Neural progenitor cell (in vitro differentiated cells): ENCODE measurements around the gene ALDH1L1. TPM values are rescaled to one million over a fixed set of nuclear protein-coding genes. Genes with fewer than 3 reads are reported as not detected.

ENCODE experiments used
- DNase-seq: peaks from one replicate; pipeline ENCODE4 v3.0.0-alpha.2; 2016; ENCODE audit warnings: low spot score
- H2AFZ ChIP-seq: fragments of 200-600 bp; sonication (generic); replicated peaks from 2 replicates; pipeline ENCODE4 v1.6.1; 2016; ENCODE audit warnings: antibody characterized with exemption
- H3F3A ChIP-seq: fragments of 200-600 bp; sonication (generic); 2 replicates; pipeline ENCODE4 v1.6.1; 2016; ENCODE audit warnings: antibody characterized with exemption, low read depth
- H3K27ac ChIP-seq: fragments of 200-600 bp; sonication (generic); 2 replicates; pipeline ENCODE4 v1.5.1; 2016; ENCODE audit warnings: mild to moderate bottlenecking
- H3K27me3 ChIP-seq: fragments of 200-600 bp; sonication (generic); 2 replicates; pipeline ENCODE4 v1.6.1; 2016; ENCODE audit warnings: mild to moderate bottlenecking, moderate library complexity
- H3K36me3 ChIP-seq: fragments of 200-600 bp; sonication (generic); 2 replicates; pipeline ENCODE4 v1.5.1; 2016
- H3K4me1 ChIP-seq: fragments of 200-600 bp; sonication (generic); 2 replicates; pipeline ENCODE4 v1.6.1; 2016; ENCODE audit warnings: mixed run types
- H3K4me2 ChIP-seq: fragments of 200-600 bp; sonication (generic); 2 replicates; pipeline ENCODE4 v1.6.1; 2016
- H3K4me3 ChIP-seq: fragments of 200-600 bp; sonication (generic); 2 replicates; pipeline ENCODE4 v1.5.1; 2016
- H3K79me2 ChIP-seq: fragments of 200-600 bp; sonication (generic); 2 replicates; pipeline ENCODE4 v1.6.1; 2016; ENCODE audit warnings: low read depth
- H3K9ac ChIP-seq: fragments of 200-600 bp; sonication (generic); 2 replicates; pipeline ENCODE4 v1.6.1; 2016
- H3K9me3 ChIP-seq: fragments of 200-600 bp; sonication (generic); 2 replicates; pipeline ENCODE4 v1.5.1; 2016; ENCODE audit warnings: low read depth
- H4K20me1 ChIP-seq: fragments of 200-600 bp; sonication (generic); 2 replicates; pipeline ENCODE4 v1.6.1; 2016; ENCODE audit warnings: low read depth
- H3K27ac Mint-ChIP-seq: 3 replicates; pipeline ENCODE4 v1.8.0; 2021; ENCODE audit warnings: mixed read lengths
- H3K27me3 Mint-ChIP-seq: 2 replicates; pipeline ENCODE4 v1.8.0; 2022; ENCODE audit warnings: low read depth, mild to moderate bottlenecking, inconsistent platforms, moderate library complexity, mixed read lengths; ENCODE audit not compliant: insufficient read depth
- H3K36me3 Mint-ChIP-seq: 3 replicates; pipeline ENCODE4 v1.8.0; 2021; ENCODE audit warnings: mixed read lengths
- H3K4me1 Mint-ChIP-seq: 3 replicates; pipeline ENCODE4 v1.8.0; 2021; ENCODE audit warnings: mixed read lengths
- H3K4me3 Mint-ChIP-seq: 3 replicates; pipeline ENCODE4 v1.8.0; 2021; ENCODE audit warnings: mild to moderate bottlenecking, moderate library complexity, mixed read lengths
- H3K9me3 Mint-ChIP-seq: 3 replicates; pipeline ENCODE4 v1.8.0; 2020; ENCODE audit warnings: mixed read lengths
- EZH2 ChIP-seq: fragments of 200-600 bp; sonication (generic); IDR thresholded peaks from 2 replicates; pipeline ENCODE4 v1.6.1; 2017; ENCODE audit warnings: antibody characterized with exemption, mild to moderate bottlenecking, moderate library complexity
- EZH2phosphoT487 ChIP-seq: fragments of 200-600 bp; sonication (generic); IDR thresholded peaks from 2 replicates; pipeline ENCODE4 v1.6.1; 2017; ENCODE audit warnings: antibody characterized with exemption
- total RNA-seq: library from RNA; depleted of rRNA; stranded (reverse); fragments of >200 nt; gene quantifications from 2 replicates; pipeline ENCODE4 v1.2.3, GENCODE V29; 2015; ENCODE audit warnings: low replicate concordance
- TF ChIP-seq, protein P1 (sequence below): fragments of 200-600 bp; sonication (generic); IDR thresholded peaks from 2 replicates; pipeline ENCODE4 v1.5.1; 2017; ENCODE audit warnings: antibody characterized with exemption, mild to moderate bottlenecking

The ALDH1L1 gene
- total RNA-seq, 1 donor from 2014 or later, result 0.60 TPM

DNA sequence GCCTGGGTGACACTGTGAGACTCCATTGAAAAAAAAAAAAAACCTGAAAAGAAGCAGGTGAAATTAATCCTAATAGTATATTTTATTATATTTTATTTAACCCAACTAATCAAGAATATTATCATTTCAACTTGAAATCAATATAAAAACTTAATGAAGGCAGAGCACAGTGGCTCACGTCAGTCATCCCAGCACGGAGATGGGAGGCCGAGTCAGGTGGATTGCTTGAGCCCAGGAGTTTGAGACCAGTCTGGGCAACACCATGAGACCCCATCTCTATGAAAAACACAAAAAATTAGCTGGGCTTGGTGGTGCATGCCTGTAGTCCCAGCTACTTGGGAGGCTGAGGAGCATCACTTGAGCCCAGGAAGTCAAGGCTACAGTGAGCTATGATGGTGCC, 63.2 kb downstream of the ALDH1L1 start:
- no peaks in the 10 kb centered on the region for H4K20me1 ChIP-seq
- no peak overlapping the region for H3K4me3 ChIP-seq
- H3K36me3 ChIP-seq, result no peaks in the 10 kb centered on the region
- H3K4me1 ChIP-seq, result no peaks in the 10 kb centered on the region
- Mint-ChIP-seq H3K4me3 (no peak overlapping the region), H3K4me1 (no peaks in the 10 kb centered on the region), H3K27ac (no peak overlapping the region), H3K9me3 (no peaks in the 10 kb centered on the region), H3K36me3 (no peaks in the 10 kb centered on the region), H3K27me3 (peaks cover 6% of the 10 kb centered on the region)
- H3F3A ChIP-seq, result no peaks in the 10 kb centered on the region
- no peaks in the 10 kb centered on the region for H3K9me3 ChIP-seq
- no peak for DNase-seq
- no peak overlapping the region for H3K4me2 ChIP-seq
- H3K79me2 ChIP-seq, result no peaks in the 10 kb centered on the region
- no peak overlapping the region for H2AFZ ChIP-seq
- H3K27ac ChIP-seq, result no peak overlapping the region
- H3K27me3 ChIP-seq, result no peaks in the 10 kb centered on the region
- TF ChIP-seq, protein P1, sequence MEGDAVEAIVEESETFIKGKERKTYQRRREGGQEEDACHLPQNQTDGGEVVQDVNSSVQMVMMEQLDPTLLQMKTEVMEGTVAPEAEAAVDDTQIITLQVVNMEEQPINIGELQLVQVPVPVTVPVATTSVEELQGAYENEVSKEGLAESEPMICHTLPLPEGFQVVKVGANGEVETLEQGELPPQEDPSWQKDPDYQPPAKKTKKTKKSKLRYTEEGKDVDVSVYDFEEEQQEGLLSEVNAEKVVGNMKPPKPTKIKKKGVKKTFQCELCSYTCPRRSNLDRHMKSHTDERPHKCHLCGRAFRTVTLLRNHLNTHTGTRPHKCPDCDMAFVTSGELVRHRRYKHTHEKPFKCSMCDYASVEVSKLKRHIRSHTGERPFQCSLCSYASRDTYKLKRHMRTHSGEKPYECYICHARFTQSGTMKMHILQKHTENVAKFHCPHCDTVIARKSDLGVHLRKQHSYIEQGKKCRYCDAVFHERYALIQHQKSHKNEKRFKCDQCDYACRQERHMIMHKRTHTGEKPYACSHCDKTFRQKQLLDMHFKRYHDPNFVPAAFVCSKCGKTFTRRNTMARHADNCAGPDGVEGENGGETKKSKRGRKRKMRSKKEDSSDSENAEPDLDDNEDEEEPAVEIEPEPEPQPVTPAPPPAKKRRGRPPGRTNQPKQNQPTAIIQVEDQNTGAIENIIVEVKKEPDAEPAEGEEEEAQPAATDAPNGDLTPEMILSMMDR, result no peak
- no peak for TF ChIP-seq EZH2
- H3K9ac ChIP-seq, result no peak overlapping the region

DNA sequence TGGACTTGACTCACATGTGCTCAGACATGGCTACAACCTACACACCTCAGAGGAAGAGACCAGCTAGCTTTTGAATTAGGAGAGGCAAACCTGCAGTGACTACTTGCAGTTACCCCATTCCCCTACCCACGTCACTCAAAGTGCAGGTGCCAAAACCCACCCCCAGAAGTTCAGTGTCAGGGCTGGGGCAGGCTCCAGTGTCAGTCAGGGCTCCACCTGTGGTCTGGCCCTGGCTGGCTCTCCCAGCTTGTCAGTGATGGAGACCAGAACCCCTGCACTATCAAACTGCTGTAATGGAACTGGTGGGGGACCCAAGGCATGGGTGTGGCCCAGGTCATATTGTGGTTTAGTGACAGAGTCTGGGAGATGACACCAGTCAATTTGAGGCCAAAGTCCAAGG, 63.9 kb downstream of the ALDH1L1 start:
- H4K20me1 ChIP-seq, result no peaks in the 10 kb centered on the region
- no peak for DNase-seq

DNA sequence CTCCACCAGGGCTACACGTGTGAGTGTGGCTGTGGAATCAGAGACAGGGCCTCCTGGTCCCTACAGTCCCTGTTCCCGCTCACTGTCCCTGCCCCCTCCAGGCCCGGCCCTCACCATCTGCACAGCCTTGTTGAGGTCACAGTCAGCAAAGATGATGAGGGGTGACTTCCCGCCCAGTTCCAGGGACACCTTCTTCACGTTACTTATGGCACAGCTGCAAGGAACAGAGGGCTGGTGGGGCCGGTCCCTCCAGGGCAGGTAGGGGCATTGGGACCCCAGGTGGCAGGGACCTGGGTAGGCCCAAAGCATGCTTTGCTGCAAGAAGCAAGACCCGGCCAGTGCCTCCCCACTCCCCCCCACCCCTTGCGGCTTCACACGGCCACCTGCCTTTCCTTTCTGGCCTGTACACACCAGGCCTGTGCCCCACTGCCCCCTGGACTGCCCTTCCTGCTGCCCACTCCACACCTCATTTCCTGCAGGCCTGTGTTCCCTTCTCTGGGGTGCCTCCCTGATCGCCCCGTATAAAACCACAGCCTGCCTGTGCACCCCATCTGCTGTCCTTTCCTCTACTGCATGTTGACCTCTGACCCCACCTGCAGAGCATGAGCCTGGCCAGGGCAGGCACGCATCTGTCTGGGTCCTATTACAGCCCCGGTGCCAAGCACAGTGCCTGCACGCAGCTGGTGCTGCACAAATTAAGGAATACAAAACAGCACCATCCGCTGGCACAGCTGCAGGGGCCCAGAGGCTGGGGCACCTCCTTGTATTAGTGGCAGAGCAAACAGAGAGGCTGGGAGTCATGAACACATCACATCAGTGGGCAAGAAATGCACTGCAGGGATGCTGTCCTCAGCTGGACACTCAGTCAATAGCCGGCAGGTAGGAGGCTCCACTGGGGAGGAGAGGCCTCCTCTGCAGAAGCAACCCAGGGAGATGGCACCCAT, 65.7 kb downstream of the ALDH1L1 start:
- Histone ChIP-seq H3K79me2 (no peaks in the 10 kb centered on the region), H3K4me3 (no peak overlapping the region), H3K9me3 (no peaks in the 10 kb centered on the region), H3K9ac (no peak overlapping the region), H3K4me2 (no peak overlapping the region), H2AFZ (no peak overlapping the region), H3K27ac (no peak overlapping the region), H3F3A (no peaks in the 10 kb centered on the region), H4K20me1 (no peaks in the 10 kb centered on the region), H3K27me3 (no peaks in the 10 kb centered on the region), H3K36me3 (no peaks in the 10 kb centered on the region), H3K4me1 (no peaks in the 10 kb centered on the region)
- no peaks in the 10 kb centered on the region for H3K9me3 Mint-ChIP-seq
- DNase-seq, result no peak
- TF ChIP-seq, protein P1, result no peak
- TF ChIP-seq EZH2phosphoT487 (no peak), EZH2 (no peak)
- H3K27me3 Mint-ChIP-seq, result peaks cover 13% of the 10 kb centered on the region
- no peak overlapping the region for H3K4me3 Mint-ChIP-seq
- no peak overlapping the region for H3K27ac Mint-ChIP-seq
- H3K36me3 Mint-ChIP-seq, result no peaks in the 10 kb centered on the region
- H3K4me1 Mint-ChIP-seq, result no peaks in the 10 kb centered on the region

More for the DNA sequence above, 63.9 kb downstream of the ALDH1L1 start:
- no peaks in the 10 kb centered on the region for H3F3A ChIP-seq
- Mint-ChIP-seq H3K27ac (no peak overlapping the region), H3K36me3 (no peaks in the 10 kb centered on the region), H3K4me3 (no peak overlapping the region), H3K4me1 (no peaks in the 10 kb centered on the region), H3K27me3 (peaks cover 6% of the 10 kb centered on the region), H3K9me3 (no peaks in the 10 kb centered on the region)
- no peaks in the 10 kb centered on the region for H3K4me1 ChIP-seq
- no peaks in the 10 kb centered on the region for H3K79me2 ChIP-seq
- TF ChIP-seq, protein P1, result no peak
- TF ChIP-seq EZH2 (no peak), EZH2phosphoT487 (no peak)
- no peaks in the 10 kb centered on the region for H3K36me3 ChIP-seq
- H3K27me3 ChIP-seq, result no peaks in the 10 kb centered on the region
- H3K9ac ChIP-seq, result no peak overlapping the region
- H3K4me3 ChIP-seq, result no peak overlapping the region
- no peak overlapping the region for H2AFZ ChIP-seq
- H3K9me3 ChIP-seq, result no peaks in the 10 kb centered on the region
- H3K4me2 ChIP-seq, result no peak overlapping the region
- no peak overlapping the region for H3K27ac ChIP-seq
